Activated gamma-delta T cell (primary cell): ENCODE measurements around the gene CTNNBL1.
A peak's percentile ranks its signal among the peaks of the same experiment; 100 is the strongest.
"Not testable (repeated sequence)": the region's sequence is repeated elsewhere in the genome, so short reads cannot be mapped to it uniquely, and the experiment has no call there.

Experiments
- DNase-seq: peaks from one replicate; lab custom pipeline; 2025; lab: John Stamatoyannopoulos, UW
- total RNA-seq, 2 donors: gene quantifications; one replicate each; lab custom pipeline; 2026; lab: John Stamatoyannopoulos, UW

The CTNNBL1 gene, protein sequence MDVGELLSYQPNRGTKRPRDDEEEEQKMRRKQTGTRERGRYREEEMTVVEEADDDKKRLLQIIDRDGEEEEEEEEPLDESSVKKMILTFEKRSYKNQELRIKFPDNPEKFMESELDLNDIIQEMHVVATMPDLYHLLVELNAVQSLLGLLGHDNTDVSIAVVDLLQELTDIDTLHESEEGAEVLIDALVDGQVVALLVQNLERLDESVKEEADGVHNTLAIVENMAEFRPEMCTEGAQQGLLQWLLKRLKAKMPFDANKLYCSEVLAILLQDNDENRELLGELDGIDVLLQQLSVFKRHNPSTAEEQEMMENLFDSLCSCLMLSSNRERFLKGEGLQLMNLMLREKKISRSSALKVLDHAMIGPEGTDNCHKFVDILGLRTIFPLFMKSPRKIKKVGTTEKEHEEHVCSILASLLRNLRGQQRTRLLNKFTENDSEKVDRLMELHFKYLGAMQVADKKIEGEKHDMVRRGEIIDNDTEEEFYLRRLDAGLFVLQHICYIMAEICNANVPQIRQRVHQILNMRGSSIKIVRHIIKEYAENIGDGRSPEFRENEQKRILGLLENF
- total RNA-seq: 36.7 to 50.4 reads per million in 2 donors

DNA sequence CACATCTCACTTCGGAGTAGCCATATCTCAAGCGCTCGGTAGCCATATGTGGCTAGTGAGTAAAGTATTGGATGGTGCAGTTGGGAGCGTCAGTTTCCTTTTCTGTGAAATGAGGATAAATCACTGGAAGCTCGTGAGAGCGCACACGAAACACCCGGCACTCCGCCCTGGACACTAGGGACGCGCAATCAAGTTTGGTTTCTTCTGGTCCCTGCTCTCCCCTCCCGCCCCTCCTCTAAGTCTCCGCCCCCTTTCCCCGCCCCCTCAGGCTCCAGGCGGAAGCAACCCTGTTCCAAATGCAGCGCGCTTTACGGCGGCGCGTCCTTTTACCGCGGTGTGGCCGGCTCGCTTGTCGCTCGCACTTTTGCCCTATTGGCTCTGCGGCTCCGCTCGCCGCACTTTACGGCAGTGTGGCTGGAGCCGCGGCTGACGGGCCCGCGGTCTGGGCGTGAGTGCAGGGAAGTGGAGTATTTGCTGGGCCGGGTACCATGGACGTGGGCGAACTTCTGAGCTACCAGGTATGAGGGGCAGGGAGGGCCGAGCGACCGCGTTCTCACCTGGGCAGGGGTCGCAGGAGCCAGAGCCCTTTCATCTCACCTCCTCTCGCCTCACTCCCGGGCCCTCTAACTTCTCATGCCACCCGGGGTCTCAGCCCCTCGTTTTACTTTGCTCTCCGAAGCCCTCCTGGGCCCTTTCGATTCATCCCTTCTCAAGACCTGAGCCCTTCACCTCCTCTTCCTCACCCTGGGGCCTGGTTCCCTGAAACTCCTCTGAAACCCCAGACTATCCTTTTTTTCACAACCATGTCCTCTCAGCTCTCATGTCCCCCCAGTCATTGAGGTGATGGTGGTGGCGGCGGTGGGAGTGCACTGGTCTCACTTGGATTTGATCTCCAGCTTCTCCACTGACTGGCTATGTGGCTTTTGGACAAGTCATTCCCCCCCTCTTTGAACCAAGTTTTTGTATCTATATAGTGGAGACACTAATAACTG lies at the start of gene CTNNBL1:
CTNNBL1 (plus strand) TSS at position 396 of the 992 bp plus-strand sequence; CDS start at position 489, 93 bp downstream.
- peak; percentile 92 for DNase-seq

DNA sequence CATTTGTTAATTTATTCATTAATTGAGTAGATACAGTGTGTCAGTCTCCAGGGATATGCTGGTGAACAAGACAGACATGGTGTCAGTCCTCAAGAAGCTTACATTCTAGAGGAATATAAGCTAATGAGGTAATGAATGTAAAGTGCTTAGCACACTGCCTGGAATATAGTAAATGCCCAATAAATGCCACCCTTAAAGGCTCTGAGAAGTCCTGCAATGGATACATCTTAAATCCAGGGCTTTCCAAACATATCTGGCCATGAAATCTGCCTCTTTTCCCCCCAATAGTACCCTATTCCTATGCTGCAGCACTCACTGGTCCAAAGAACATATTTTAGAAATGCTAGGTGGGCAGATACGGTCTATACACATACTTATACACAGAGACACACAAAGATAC lies 49.2 kb upstream of the CTNNBL1 start:
- DNase-seq: no peak

DNA sequence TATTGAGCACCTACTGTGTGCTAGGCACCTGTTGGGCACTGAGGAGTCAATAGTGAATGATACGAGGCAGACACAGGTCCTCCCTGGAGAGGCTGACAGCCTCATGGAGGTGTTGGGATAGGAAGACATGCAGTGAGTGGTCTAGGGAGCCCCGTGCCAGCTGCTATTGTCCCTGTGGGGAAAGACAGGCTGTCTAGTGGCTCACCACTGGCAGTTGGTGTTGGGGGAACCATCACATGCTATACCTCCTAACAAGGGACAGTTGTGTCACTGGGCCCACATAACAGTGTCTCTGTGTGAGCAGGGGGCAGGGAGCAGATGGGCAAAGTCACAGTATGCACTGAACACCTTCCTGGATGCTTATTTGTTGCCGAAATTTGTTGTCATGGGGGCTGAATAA lies 45.9 kb upstream of the CTNNBL1 start:
- DNase-seq: no peak

DNA sequence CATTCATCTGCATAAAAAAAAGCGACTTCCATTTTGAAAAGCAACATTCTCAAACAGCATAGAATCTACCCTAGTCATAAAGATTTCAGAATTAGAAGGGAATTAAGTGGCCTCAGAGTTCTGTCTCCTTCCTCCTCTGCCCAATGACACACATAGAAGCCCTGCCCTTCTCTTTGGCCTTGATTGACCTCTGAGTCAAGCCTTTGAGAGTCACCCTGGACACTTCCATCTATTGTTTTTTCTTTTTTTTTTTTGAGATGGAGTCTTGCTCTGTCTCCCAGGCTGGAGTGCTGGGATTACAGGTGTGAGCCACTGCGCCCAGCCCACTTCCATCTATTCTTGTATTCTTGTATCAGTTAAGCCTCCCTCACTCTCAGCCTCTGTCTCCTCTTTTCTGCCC lies 44.8 kb upstream of the CTNNBL1 start:
- no peak for DNase-seq

DNA sequence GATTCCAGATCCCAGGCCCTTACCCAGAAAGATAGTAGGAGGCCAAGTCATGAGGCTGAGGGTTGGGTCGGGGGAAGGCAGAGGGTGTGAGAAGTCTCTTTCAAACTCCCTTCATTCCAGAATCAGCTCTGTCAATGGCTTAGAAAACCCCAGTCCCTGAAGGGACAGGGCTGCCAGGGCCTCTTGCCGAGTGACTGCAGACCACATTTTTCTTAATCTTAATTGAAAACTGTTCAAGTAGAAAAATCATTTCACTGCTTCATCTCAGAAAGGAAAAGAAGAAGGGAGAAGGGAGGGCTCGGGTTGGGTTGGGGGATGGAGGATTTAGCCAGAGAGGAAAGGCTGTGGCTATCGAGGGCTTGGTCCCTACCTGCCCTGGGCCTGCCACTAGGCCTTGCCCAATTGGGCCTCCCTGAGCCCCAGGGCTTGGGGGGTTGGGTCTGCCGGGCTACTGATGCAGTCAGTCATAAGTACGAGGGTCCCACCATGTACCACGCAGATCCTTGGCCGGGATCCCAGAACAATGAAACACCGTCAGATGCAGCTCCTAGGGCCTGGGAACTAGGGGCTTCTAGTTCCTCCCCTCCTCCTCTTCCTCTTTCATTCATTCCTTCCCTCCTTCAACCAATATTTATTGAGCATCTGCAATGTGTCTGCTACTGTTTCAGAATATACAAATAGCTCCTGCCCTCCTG lies 44.0 kb upstream of the CTNNBL1 start:
- no peak for DNase-seq

DNA sequence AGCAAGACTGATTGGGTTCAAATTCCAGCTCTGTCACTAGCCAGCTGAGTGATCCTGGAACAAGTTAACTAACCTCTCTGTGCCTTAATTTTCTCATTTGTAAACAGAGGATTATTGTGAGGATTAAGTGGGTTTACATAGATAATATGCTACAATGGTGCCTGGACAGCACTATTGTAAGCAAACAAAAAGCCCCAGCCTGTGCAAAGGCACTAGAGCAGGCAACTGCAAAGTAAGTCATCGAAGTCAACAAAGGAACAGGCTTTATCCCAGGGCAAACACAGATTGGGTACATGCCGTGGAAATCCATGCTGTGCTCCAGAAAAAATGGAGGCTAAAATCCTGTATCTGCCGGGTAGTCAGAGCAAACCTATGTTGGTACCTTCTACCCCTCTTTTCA lies 43.2 kb upstream of the CTNNBL1 start:
- DNase-seq: no peak

DNA sequence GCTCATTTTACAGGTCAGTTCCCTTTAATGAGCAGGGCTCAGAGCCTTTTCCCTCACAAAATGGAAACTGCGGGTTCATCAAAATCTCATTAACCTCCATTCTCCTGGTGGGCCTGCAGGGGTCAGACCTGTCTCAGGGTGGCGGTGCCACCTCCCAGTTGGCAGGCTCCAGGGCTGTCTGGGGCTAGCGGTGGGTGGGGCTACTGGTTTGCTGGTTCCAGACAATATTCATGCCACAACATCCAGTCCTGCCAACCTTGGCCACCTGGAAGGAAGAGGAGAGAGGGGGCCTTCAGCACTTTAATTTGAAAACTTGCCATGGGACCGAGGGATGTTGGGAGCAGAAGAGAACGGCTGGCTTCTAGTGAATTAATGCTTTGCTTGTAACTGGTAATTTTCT lies 41.9 kb upstream of the CTNNBL1 start:
- DNase-seq: no peak

DNA sequence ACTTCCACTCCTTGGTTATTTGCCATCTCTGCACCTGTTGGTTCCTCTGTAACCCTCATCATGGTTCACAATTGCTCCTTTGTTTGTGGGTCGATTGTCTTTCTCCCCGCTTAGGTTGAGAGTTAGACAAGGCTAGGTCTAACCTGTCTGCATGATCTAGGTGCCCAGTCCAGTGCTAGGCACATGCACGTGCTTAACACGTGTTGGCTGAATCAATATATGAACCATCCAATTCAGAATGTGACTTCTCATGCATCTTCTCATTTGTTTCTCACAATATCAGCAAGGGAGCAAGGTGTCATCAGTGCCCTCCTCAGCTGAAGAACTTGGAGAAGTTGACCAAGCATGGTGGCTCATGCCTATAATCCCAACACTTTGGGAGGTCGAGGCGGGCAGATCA lies 36.9 kb upstream of the CTNNBL1 start:
- DNase-seq: no peak

DNA sequence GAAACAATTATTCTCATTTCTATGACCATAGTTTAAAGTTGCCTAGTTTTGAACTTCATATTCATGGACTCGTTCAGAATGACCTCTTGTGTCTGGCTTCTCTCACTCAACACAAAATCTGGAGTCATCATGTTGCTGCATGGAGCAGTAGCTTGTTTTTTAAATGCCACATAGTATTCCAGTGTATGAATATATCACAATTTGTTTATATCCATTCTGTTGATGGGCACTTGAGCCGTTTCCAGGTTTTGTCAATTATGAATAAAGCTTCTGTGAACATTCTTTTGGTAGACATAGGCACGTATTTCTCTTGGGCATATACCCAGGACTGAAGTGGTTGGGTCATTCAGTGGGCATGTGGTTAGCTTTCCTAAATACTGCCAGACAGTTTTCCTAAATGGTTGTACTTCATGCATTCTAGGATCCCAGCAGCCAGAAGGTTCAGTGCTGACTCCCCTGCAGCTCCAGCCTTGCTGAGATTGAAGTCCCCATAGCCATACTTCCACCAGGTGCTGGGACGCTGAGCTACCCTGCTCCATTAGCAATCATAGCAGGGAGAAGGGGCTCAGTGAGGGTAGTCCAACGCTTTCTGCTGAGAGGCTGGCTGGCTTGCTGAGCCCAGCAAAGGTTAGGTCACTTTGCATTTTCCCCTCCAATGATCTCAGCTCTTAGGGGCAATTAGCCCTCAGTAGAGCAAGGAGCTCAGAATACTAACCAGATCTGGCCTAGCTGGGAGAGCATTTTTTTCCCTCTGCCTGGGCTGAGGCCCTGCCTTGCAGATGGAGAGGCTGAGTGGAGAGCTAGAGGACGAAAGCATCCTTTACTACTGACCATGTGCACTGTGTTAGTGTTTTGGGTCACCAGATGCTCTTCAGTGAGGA lies 35.7 kb upstream of the CTNNBL1 start:
- no peak for DNase-seq

DNA sequence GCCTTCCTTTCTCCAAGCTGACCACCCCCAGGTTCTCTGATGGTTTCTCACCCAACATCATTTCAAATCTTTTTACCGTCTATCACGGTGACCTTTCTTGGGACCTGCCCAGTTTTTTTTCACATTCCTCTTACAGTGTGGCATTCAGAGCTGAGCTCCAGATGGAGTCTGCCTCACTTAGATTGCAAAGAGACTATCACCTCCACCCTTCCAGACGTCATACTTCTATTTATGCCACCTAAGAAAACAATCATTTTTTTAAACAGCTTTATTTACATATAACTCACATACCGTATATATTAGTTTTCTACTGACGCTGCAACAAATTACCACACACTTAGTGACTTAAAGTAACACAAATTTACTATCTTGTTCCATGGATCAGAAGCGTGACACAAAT lies 32.3 kb upstream of the CTNNBL1 start:
- no peak for DNase-seq

DNA sequence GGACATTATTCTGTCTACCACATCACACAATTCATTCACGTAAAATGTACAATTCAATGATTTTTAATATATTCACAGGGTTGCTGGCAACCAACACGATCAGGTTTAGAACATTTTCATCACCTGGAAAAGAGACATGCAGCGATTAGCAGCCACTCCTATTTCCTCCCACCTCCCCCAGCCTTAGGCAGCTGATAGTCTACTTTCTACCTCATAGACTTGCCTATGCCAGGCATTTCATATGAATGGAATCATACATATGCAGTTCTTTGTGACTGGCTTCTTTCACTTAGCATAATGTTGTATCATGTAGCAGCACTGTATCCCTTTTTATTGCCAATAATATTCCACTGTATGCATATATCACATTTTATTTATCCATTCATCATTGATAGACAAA lies 31.5 kb upstream of the CTNNBL1 start:
- DNase-seq: no peak

DNA sequence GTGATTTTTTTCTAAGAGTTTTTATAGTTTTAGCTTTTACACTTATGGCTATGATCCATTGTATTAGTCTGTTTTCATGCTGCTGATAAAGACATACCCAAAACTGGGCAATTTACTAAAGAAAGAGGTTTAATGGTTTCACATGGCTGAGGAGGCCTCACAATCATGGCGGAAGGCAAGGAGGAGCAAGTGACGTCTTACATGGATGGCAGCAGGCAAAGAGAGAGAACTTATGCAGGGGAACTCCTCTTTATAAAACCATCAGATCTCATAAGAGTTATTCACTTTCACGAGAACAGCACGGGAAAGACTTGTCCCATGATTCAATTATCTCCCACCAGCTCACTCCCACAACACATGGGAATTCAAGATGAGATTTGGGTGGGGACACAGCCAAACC lies 29.2 kb upstream of the CTNNBL1 start:
- not testable (repeated sequence) for DNase-seq

DNA sequence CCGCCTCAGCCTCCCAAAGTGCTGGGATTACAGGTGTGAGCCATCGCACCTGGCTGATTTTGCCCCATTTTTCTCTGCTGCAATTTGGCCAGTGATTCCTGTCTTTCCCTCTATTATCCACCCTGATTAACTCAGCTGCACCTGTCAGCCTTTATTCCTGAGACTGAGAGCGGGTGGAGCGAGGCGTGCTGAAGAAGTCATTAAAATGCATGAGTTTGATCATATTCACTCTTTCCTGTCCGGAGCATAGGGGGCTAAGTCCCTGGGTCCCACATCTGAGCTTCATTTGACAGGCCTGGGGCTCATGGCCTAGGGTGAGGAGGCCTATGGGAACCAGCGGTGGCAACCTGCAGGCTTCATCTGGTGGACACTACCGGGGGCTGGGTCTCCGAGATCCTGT lies 25.7 kb upstream of the CTNNBL1 start:
- no peak for DNase-seq

DNA sequence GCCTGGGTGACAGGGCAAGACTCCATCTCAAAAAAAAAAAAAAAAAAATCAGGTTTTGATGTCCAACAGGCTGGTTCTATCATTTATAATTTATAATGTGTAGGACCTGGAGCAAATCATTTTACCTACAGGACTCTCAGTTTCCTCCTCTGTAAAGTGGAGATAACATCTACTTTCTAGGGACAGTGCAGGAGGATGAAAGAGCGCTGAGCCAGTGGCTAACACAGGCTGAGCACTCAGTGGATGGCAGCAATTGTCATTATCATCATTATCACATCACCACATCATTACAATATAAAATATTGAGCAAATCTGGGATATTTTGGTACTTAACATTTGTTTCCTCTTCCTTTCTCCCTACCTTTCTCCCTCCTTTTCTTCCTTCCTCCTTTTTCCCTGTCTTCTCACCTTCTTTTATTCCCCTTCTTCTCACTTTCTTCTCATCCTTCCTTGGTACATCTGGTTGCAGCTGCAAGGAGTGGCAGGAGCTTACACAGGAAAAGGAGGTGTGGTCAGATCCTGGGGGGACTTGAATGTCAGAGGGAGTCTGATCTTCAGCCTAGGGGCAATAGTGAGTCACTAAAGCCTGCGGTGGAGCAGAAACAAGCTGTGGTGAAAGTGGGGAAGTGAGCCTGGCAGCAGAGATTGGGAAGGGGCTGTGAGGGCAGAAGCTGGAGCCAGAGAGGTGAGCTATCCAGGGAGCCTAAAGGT lies 24.6 kb upstream of the CTNNBL1 start:
- no peak for DNase-seq

DNA sequence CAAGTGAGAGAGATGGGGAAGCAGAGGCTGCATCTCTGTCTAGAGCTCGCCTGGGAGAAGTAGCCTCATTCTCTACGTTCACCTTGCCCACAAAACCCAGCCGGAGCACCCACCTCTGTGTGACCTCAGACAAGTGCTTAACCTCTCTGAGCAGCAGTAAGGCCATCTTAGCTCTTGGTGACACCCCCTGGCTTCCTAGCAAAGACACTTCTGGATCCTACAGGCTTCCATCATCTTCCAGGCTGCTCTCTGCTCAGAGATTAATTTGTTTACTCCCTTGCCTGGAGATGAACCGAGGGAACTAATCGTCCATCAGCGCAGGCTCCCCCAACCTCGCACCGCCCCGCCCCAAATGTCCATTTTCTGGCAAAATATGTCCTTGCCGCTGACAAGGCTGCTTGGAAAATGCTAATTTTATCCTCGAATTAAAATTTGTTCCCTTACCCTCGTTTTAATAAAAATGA lies 24.0 kb upstream of the CTNNBL1 start:
- no peak for DNase-seq

DNA sequence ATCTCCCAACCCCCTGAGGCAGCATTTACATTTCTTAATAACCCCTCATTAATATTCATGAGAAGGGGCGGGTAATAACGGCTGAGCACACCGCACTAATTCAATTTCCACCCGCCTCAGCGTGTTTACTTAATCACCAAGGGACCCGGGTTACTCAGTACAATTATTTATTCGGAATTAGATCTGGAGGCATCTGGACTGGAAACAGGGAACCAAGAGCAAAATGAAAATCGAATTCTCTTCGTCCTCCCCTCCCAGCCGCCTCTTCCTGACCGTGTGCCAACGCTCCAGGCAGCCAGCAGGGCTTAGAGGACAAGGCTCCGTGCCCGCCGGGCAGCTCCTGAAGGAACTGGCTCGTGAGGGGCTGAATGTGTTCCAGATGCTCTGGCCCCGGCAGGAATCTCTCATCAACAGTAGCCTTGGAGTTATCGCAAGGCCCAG lies 23.5 kb upstream of the CTNNBL1 start:
- no peak for DNase-seq

DNA sequence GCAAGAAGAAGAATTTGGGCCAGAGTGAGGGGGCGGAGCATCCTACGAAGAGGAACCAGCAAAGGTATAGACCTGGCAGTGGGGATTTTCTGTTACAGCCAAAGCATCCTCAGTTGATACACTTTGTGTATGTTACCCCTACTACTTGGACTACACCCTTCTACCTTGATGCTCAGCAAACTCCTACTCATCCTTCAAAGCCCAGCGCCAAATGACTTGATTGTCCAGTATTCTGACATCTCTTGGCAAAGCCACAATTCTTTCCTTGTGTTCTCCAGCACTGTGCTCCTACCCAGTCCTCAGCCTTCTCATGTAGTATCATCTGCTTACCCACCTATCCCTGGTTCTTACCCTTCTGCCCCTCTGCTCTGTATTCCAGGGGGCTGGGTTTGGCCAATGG lies 21.7 kb upstream of the CTNNBL1 start:
- DNase-seq: no peak

DNA sequence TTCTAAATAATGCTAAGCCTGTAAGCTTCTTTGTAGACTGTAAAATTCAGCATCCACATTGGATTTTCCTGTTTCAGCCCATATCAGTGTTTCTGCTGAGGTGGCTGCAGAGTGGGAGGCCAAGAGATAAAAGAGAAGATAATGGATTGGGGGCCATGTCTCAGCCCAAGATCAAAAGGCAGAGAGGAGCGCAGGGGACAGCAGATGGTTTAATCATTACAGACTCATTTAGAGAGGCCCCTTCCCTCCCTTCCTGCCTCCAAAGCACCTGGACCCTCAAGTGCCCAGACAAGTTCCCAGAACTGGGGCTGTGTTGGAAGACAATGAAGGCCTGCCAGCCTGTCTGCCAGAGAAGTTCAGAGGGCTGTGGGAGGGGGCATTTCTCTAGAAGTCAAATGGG lies 20.4 kb upstream of the CTNNBL1 start:
- DNase-seq: no peak

DNA sequence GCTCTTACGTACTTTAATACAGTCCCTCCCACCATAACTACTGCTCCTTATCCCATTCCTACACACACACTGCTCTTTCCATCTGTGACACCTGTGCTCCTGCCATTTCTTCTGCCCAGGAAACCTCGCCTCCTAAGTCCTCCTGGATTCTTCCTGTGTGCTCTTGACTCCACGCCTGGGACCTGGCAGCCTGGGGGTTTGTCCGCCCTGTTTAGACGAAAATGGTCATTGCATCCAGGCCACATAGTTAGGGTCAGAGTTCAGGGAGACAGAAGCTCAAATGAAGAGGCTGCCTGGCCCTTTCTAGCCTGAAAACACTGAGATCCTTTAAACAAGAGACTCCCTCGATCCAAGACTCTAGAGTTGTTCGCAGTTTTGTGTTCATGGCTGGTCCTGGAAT lies 17.4 kb upstream of the CTNNBL1 start:
- no peak for DNase-seq
